ENCODE results near the gene HMX1. TPM values are rescaled to one million over a fixed set of nuclear protein-coding genes. Genes with fewer than 3 reads are reported as not detected.

Gene HMX1
- total RNA-seq, 1 donor from 2014 or later: 0.92 TPM

GRCh38 chr4:8844976-8845690 lies 26.5 kb downstream of the HMX1 start:
- DNase-seq (ENCODE audit: low spot score in 2 of 2, unreplicated experiment in 2 of 2): no peak
- no peak for TF ChIP-seq CTCF (IDR thresholded peaks at IDR 0.05; ENCODE audit: unreplicated experiment)
- Mint-ChIP-seq H3K9me3 (peaks cover 4% of the 10 kb centered on the region), H3K27me3 (ENCODE audit: low read depth) (peaks cover 46% of the 10 kb centered on the region), H3K4me3 (no peak overlapping the region), H3K4me1 (no peaks in the 10 kb centered on the region), H3K27ac (no peak overlapping the region), H3K36me3 (peaks cover 4% of the 10 kb centered on the region)

GRCh38 chr4:8843597-8843996 lies 28.0 kb downstream of the HMX1 start:
- peaks cover 4% of the 10 kb centered on the region for H3K36me3 Mint-ChIP-seq
- peaks cover 4% of the 10 kb centered on the region for H3K9me3 Mint-ChIP-seq
- H3K27ac Mint-ChIP-seq: no peak overlapping the region
- TF ChIP-seq CTCF (IDR thresholded peaks at IDR 0.05; ENCODE audit: unreplicated experiment): no peak
- H3K4me3 Mint-ChIP-seq: no peak overlapping the region
- H3K4me1 Mint-ChIP-seq: no peaks in the 10 kb centered on the region
- H3K27me3 Mint-ChIP-seq (ENCODE audit: low read depth): peaks cover 39% of the 10 kb centered on the region
- no peak for DNase-seq (ENCODE audit: low spot score in 2 of 2, unreplicated experiment in 2 of 2)

GRCh38 chr4:8842614-8843013 lies 29.0 kb downstream of the HMX1 start:
- Mint-ChIP-seq H3K27me3 (ENCODE audit: low read depth) (peaks cover 34% of the 10 kb centered on the region), H3K9me3 (peaks cover 4% of the 10 kb centered on the region), H3K27ac (no peak overlapping the region), H3K36me3 (peaks cover 4% of the 10 kb centered on the region), H3K4me3 (no peak overlapping the region), H3K4me1 (peaks cover 4% of the 10 kb centered on the region)
- no peak for DNase-seq (ENCODE audit: low spot score in 2 of 2, unreplicated experiment in 2 of 2)
- no peak for TF ChIP-seq CTCF (IDR thresholded peaks at IDR 0.05; ENCODE audit: unreplicated experiment)

- TF ChIP-seq CTCF (IDR thresholded peaks at IDR 0.05; ENCODE audit: unreplicated experiment): no peak
- Mint-ChIP-seq H3K4me1 (peaks cover 10% of the 10 kb centered on the region), H3K27ac (no peak overlapping the region), H3K4me3 (no peak overlapping the region), H3K27me3 (ENCODE audit: low read depth) (peaks cover 33% of the 10 kb centered on the region), H3K9me3 (peaks cover 4% of the 10 kb centered on the region), H3K36me3 (peaks cover 4% of the 10 kb centered on the region)
- DNase-seq (ENCODE audit: low spot score in 2 of 2, unreplicated experiment in 2 of 2): no peak
Measured at GRCh38 chr4:8841678-8842268, 29.9 kb downstream of the HMX1 start.

GRCh38 chr4:8840816-8841455 lies 30.7 kb downstream of the HMX1 start:
- DNase-seq (ENCODE audit: low spot score in 2 of 2, unreplicated experiment in 2 of 2): no peak
- TF ChIP-seq CTCF (IDR thresholded peaks at IDR 0.05; ENCODE audit: unreplicated experiment): no peak
- no peak overlapping the region for H3K4me3 Mint-ChIP-seq
- H3K4me1 Mint-ChIP-seq: peaks cover 10% of the 10 kb centered on the region
- H3K9me3 Mint-ChIP-seq: peaks cover 4% of the 10 kb centered on the region
- peaks cover 24% of the 10 kb centered on the region for H3K27me3 Mint-ChIP-seq (ENCODE audit: low read depth)
- peaks cover 4% of the 10 kb centered on the region for H3K36me3 Mint-ChIP-seq
- no peak overlapping the region for H3K27ac Mint-ChIP-seq
